Measurements from ENCODE around the gene TBC1D22A. TPM values are rescaled to one million over a fixed set of nuclear protein-coding genes. Genes with fewer than 3 reads are reported as not detected.
"Not testable (repeated sequence)": the region's sequence is repeated elsewhere in the genome, so short reads cannot be mapped to it uniquely, and the experiment has no call there.

TBC1D22A gene
- total RNA-seq, 1 experiment from 2014 or later: 27.6 TPM

DNA sequence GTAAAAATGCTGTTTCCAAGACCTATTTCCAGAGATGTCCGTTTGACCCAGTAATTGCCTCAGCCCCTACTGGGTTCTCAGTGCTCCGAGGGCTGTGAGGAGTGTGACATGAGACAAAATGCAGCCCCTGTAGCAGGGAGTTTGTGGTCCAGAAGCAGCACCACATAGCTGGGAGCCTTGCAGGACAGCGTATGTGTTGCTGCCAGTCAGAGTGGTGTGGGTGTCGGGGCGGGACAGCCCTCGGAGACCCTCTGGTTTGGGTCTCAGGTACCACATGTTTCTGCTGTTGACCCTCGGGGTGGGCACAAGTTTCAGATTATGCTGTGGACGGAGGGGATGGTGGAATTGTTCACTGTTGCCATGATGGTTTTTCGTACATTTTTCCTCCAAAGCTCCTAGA, 17.2 kb downstream of the TBC1D22A start:
- H3K27me3 Mint-ChIP-seq (ENCODE audit: unreplicated experiment): no peaks in the 10 kb centered on the region
- no peak for DNase-seq
- BruUV-seq (replicated peaks): no TSS peak
- CTCF ChIA-PET: no interaction called here
- H3K9me3 Mint-ChIP-seq (ENCODE audit: low read depth, unreplicated experiment): no peaks in the 10 kb centered on the region
- peaks cover 4% of the 10 kb centered on the region for H3K36me3 Mint-ChIP-seq (ENCODE audit: insufficient read depth, unreplicated experiment)
- intact Hi-C loops (cut with micrococcal nuclease; ENCODE audit: unreplicated experiment): no loop called here
- H3K27ac Mint-ChIP-seq (ENCODE audit: unreplicated experiment): no peak overlapping the region
- H3K4me1 Mint-ChIP-seq (ENCODE audit: low read depth, unreplicated experiment): peaks cover 32% of the 10 kb centered on the region
- no peak overlapping the region for H3K4me3 Mint-ChIP-seq (ENCODE audit: low read depth, unreplicated experiment)
- TF ChIP-seq, protein P1, sequence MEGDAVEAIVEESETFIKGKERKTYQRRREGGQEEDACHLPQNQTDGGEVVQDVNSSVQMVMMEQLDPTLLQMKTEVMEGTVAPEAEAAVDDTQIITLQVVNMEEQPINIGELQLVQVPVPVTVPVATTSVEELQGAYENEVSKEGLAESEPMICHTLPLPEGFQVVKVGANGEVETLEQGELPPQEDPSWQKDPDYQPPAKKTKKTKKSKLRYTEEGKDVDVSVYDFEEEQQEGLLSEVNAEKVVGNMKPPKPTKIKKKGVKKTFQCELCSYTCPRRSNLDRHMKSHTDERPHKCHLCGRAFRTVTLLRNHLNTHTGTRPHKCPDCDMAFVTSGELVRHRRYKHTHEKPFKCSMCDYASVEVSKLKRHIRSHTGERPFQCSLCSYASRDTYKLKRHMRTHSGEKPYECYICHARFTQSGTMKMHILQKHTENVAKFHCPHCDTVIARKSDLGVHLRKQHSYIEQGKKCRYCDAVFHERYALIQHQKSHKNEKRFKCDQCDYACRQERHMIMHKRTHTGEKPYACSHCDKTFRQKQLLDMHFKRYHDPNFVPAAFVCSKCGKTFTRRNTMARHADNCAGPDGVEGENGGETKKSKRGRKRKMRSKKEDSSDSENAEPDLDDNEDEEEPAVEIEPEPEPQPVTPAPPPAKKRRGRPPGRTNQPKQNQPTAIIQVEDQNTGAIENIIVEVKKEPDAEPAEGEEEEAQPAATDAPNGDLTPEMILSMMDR (IDR thresholded peaks at IDR 0.05; ENCODE audit: unreplicated experiment): no peak

DNA sequence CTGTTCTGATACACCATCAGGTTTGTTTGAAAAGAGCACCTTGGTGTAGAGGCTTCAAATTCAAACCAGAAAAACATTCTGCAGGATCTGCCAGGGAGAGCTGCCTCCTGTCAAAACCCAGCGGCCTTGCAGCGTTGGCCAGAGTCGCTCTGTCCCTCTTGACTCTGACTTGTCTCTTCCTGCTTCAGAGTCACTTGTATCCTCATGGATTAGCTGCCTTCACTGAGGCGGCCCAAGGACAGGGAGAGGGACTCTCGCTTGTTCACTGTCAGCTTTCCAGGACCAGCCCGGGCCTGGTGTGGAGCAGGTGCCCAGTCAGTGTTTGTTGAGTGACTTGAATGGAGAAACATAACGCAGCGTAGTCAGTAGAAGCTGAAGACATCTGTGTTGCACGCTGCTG, 18.0 kb downstream of the TBC1D22A start:
- H3K27me3 Mint-ChIP-seq (ENCODE audit: unreplicated experiment): no peaks in the 10 kb centered on the region
- H3K9me3 Mint-ChIP-seq (ENCODE audit: low read depth, unreplicated experiment): no peaks in the 10 kb centered on the region
- peaks cover 24% of the 10 kb centered on the region for H3K4me1 Mint-ChIP-seq (ENCODE audit: low read depth, unreplicated experiment)
- H3K36me3 Mint-ChIP-seq (ENCODE audit: insufficient read depth, unreplicated experiment): peaks cover 4% of the 10 kb centered on the region
- CTCF ChIA-PET: interaction anchor here (0.5 kb wide), 1 partner anchor 19 kb away, joined by 3 read pairs; no protein-coding TSS in a partner anchor
- TF ChIP-seq, protein P1 (IDR thresholded peaks at IDR 0.05; ENCODE audit: unreplicated experiment): no peak
- no TSS peak for BruUV-seq (replicated peaks)
- H3K4me3 Mint-ChIP-seq (ENCODE audit: low read depth, unreplicated experiment): no peak overlapping the region
- DNase-seq: no peak
- no peak overlapping the region for H3K27ac Mint-ChIP-seq (ENCODE audit: unreplicated experiment)
- intact Hi-C loops (cut with micrococcal nuclease; ENCODE audit: unreplicated experiment): no loop called here

DNA sequence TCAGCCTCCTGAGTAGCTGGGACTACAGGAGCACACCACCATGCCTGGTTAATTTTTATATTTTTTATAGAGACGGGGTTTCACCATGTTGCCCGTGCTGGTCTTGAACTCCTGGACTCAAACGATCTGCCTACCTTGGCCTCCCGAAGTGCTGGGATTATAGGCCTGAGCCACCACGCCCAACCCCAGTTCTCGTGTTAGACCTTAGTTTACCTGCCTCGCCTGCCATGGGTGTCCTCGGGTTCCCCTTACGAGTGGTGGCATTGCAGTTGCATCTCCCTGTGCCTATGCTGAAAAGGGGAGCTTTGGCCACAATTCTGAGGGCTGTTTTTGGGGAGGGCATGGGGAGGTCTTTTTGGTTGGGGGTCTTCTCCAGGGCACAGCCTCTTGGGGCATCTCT, 18.8 kb downstream of the TBC1D22A start:
- TF ChIP-seq, protein P1 (IDR thresholded peaks at IDR 0.05; ENCODE audit: unreplicated experiment): no peak
- peaks cover 4% of the 10 kb centered on the region for H3K36me3 Mint-ChIP-seq (ENCODE audit: insufficient read depth, unreplicated experiment)
- no peak overlapping the region for H3K27ac Mint-ChIP-seq (ENCODE audit: unreplicated experiment)
- no peak overlapping the region for H3K4me3 Mint-ChIP-seq (ENCODE audit: low read depth, unreplicated experiment)
- BruUV-seq (replicated peaks): no TSS peak
- H3K9me3 Mint-ChIP-seq (ENCODE audit: low read depth, unreplicated experiment): no peaks in the 10 kb centered on the region
- intact Hi-C loops (cut with micrococcal nuclease; ENCODE audit: unreplicated experiment): no loop called here
- H3K4me1 Mint-ChIP-seq (ENCODE audit: low read depth, unreplicated experiment): peaks cover 15% of the 10 kb centered on the region
- no peak for DNase-seq
- CTCF ChIA-PET: interaction anchor here (0.6 kb wide), 1 partner anchor 22 kb away, joined by 4 read pairs; no protein-coding TSS in a partner anchor
- no peaks in the 10 kb centered on the region for H3K27me3 Mint-ChIP-seq (ENCODE audit: unreplicated experiment)

DNA sequence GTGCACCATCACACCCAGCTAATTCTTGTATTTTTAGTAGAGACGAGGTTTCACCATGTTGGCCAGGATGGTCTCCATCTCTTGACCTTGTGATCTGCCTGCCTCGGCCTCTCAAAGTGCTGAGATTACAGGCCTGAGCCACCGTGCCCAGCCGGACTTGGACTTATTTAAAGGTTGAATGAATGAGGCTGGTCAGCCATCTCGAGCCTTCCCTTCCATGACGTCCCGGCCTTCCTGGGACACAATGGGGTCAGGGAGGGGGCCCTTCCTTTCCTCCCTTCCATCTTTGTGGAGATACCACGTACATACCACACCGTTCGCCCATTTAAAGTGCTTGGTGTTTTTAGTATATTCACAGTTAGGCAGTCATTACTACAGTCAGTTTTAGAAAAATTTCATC, 19.8 kb downstream of the TBC1D22A start:
- CTCF ChIA-PET; H3K9me3 Mint-ChIP-seq (ENCODE audit: low read depth, unreplicated experiment): not testable (repeated sequence)

DNA sequence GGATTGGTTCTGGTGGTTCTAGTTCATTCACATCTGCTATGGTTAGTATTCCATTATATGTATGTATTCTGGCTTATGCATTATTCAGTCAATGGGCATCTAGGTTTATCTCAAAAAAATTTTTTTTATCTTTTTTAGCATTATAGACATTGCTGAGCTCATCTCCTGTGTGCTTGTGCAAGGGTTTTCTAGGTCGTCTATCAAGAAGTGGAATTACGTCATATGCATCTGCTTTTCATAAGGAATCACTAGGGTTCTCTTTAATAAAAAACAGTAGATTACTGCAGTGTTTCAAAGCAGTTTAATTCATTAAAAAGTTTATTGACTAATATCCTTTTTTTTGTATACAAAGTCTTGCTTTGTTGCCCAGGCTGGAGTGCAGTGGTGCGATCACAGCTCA, 21.3 kb downstream of the TBC1D22A start:
- DNase-seq: no peak
- Mint-ChIP-seq H3K4me3 (ENCODE audit: low read depth, unreplicated experiment) (no peak overlapping the region), H3K27ac (ENCODE audit: unreplicated experiment) (no peak overlapping the region), H3K27me3 (ENCODE audit: unreplicated experiment) (no peaks in the 10 kb centered on the region), H3K4me1 (ENCODE audit: low read depth, unreplicated experiment) (no peaks in the 10 kb centered on the region), H3K9me3 (ENCODE audit: low read depth, unreplicated experiment) (no peaks in the 10 kb centered on the region), H3K36me3 (ENCODE audit: insufficient read depth, unreplicated experiment) (no peaks in the 10 kb centered on the region)
- CTCF ChIA-PET: no interaction called here
- BruUV-seq (replicated peaks): no TSS peak
- intact Hi-C loops (cut with micrococcal nuclease; ENCODE audit: unreplicated experiment): no loop called here
- TF ChIP-seq, protein P1 (IDR thresholded peaks at IDR 0.05; ENCODE audit: unreplicated experiment): no peak

More for the DNA sequence above, 19.8 kb downstream of the TBC1D22A start:
- BruUV-seq (replicated peaks); H3K4me1 Mint-ChIP-seq (ENCODE audit: low read depth, unreplicated experiment); DNase-seq; H3K27me3 Mint-ChIP-seq (ENCODE audit: unreplicated experiment); H3K36me3 Mint-ChIP-seq (ENCODE audit: insufficient read depth, unreplicated experiment); H3K4me3 Mint-ChIP-seq (ENCODE audit: low read depth, unreplicated experiment); intact Hi-C loops (cut with micrococcal nuclease; ENCODE audit: unreplicated experiment); H3K27ac Mint-ChIP-seq (ENCODE audit: unreplicated experiment): not testable (repeated sequence)
